IMR-90 (cell line): ENCODE data around the gene RRP1. TPM values are rescaled to one million over a fixed set of nuclear protein-coding genes. Genes with fewer than 3 reads are reported as not detected.

Source experiments
- ATAC-seq: fragments of 200-7000 bp; cut with Tn5 transposase; 2 replicates; pipeline ENCODE4 v1.9.1; 2020; ENCODE audit warnings: low read depth, mild to moderate bottlenecking, moderate library complexity
- BruUV-seq: library from RNA; stranded (reverse); fragments of 400-500 nt; replicated peaks from 2 replicates; lab custom pipeline; 2021; lab: Mats Ljungman, UMichigan
- CTCF ChIA-PET: fragments of 300-600 bp; formaldehyde crosslinking; extraction: SDS; loops from one replicate; lab custom pipeline; 2021; ENCODE audit warnings: antibody characterized with exemption; lab: Yijun Ruan, JAX
- POLR2A ChIA-PET: fragments of 300-600 bp; sonication (Branson Sonifier 250); formaldehyde crosslinking; loops from one replicate; lab custom pipeline; 2022; ENCODE audit warnings: antibody characterized with exemption; ENCODE audit not compliant: unreplicated experiment; lab: Charles Lee
- DNase-seq: peaks from one replicate; pipeline ENCODE4 v3.0.0; 2013
- H2AFZ ChIP-seq: replicated peaks from 2 replicates; pipeline ENCODE3; 2013; ENCODE audit warnings: low read length, mild to moderate bottlenecking; ENCODE audit not compliant: poor library complexity
- H2AK5ac ChIP-seq: 2 replicates; pipeline ENCODE4 v1.6.1; 2013; ENCODE audit warnings: low read depth, low read length, inconsistent platforms
- H2AK9ac ChIP-seq: replicated peaks from 2 replicates; pipeline ENCODE3; 2013; ENCODE audit warnings: mild to moderate bottlenecking, low read depth, low read length, moderate library complexity; ENCODE audit not compliant: poor library complexity
- H2BK120ac ChIP-seq: 2 replicates; pipeline ENCODE4 v1.6.1; 2013; ENCODE audit warnings: low read depth, low read length, inconsistent platforms
- H2BK15ac ChIP-seq: 3 replicates; pipeline ENCODE4 v1.6.1; 2013; ENCODE audit warnings: low read depth, low read length, inconsistent platforms
- H2BK20ac ChIP-seq: 2 replicates; pipeline ENCODE4 v1.6.1; 2013; ENCODE audit warnings: low read depth, mild to moderate bottlenecking, inconsistent platforms, low read length, moderate library complexity
- H2BK5ac ChIP-seq: 2 replicates; pipeline ENCODE4 v1.6.1; 2013; ENCODE audit warnings: mild to moderate bottlenecking, low read depth, low read length, inconsistent platforms; ENCODE audit not compliant: poor library complexity, severe bottlenecking
- H3K14ac ChIP-seq: replicated peaks from 2 replicates; pipeline ENCODE4 v1.6.1; 2013; ENCODE audit warnings: low read depth, low read length, inconsistent platforms
- H3K18ac ChIP-seq: 2 replicates; pipeline ENCODE4 v1.6.1; 2013; ENCODE audit warnings: low read depth, low read length, control low read depth
- H3K23ac ChIP-seq: 2 replicates; pipeline ENCODE4 v1.6.1; 2013; ENCODE audit warnings: low read depth, low read length, inconsistent platforms
- H3K27ac ChIP-seq: 2 replicates; pipeline ENCODE4 v1.5.1; 2013; ENCODE audit warnings: mild to moderate bottlenecking, control low read depth, low read length; ENCODE audit not compliant: insufficient read depth
- H3K27me3 ChIP-seq: 2 replicates; pipeline ENCODE4 v1.6.1; 2013; ENCODE audit warnings: low read length; ENCODE audit not compliant: control insufficient read depth, insufficient read depth
- H3K36me3 ChIP-seq: 2 replicates; pipeline ENCODE4 v1.6.1; 2013; ENCODE audit warnings: low read length, mixed read lengths; ENCODE audit not compliant: control insufficient read depth, insufficient read depth
- H3K4ac ChIP-seq: 2 replicates; pipeline ENCODE4 v1.6.1; 2013; ENCODE audit warnings: low read depth, low read length, inconsistent platforms
- H3K4me1 ChIP-seq: 2 replicates; pipeline ENCODE4 v1.6.1; 2013; ENCODE audit warnings: low read length, mixed read lengths; ENCODE audit not compliant: control insufficient read depth, insufficient read depth
- H3K4me2 ChIP-seq: 2 replicates; pipeline ENCODE4 v1.6.1; 2013; ENCODE audit warnings: low read depth, mild to moderate bottlenecking, control low read depth, low read length, moderate library complexity
- H3K4me3 ChIP-seq: 2 replicates; pipeline ENCODE4 v1.5.1; 2013; ENCODE audit warnings: low read depth, mild to moderate bottlenecking, control low read depth, low read length, moderate library complexity; ENCODE audit not compliant: insufficient read depth
- H3K56ac ChIP-seq: 2 replicates; pipeline ENCODE4 v1.6.1; 2013; ENCODE audit warnings: low read length, inconsistent platforms; ENCODE audit not compliant: insufficient read depth; ENCODE audit errors: extremely low read depth
- H3K79me1 ChIP-seq, 2 experiments: 2 replicates each; pipeline ENCODE4 v1.6.1; 2013; ENCODE audit warnings: low read length in 2 of 2, inconsistent platforms in 1 of 2, low read depth in 1 of 2
- H3K9ac ChIP-seq: 2 replicates; pipeline ENCODE4 v1.6.1; 2013; ENCODE audit warnings: low read depth, low read length, control low read depth
- H3K9me1 ChIP-seq: 2 replicates; pipeline ENCODE4 v1.6.1; 2013; ENCODE audit warnings: low read length, inconsistent platforms; ENCODE audit not compliant: insufficient read depth
- H3K9me3 ChIP-seq: 2 replicates; pipeline ENCODE4 v1.6.1; 2013; ENCODE audit warnings: low read length; ENCODE audit not compliant: control insufficient read depth, insufficient read depth
- H4K20me1 ChIP-seq: 2 replicates; pipeline ENCODE4 v1.6.1; 2013; ENCODE audit warnings: low read length, inconsistent platforms; ENCODE audit not compliant: insufficient read depth
- H4K5ac ChIP-seq: 2 replicates; pipeline ENCODE4 v1.6.1; 2013; ENCODE audit warnings: mild to moderate bottlenecking, low read depth, low read length, control low read depth
- H4K8ac ChIP-seq, 2 experiments: 2 replicates each; pipeline ENCODE4 v1.6.1; 2013; ENCODE audit warnings: low read depth in 2 of 2, low read length in 2 of 2, control low read depth in 1 of 2, inconsistent platforms in 1 of 2
- H4K91ac ChIP-seq: 2 replicates; pipeline ENCODE4 v1.6.1; 2013; ENCODE audit warnings: low read depth, low read length, inconsistent platforms; ENCODE audit not compliant: insufficient read depth
- CHD1 ChIP-seq: IDR thresholded peaks from 2 replicates; pipeline ENCODE4 v1.6.1; 2012; ENCODE audit warnings: low read depth, low read length, improper control_type of control experiment
- FOS ChIP-seq: fragments of 150-350 bp; IDR thresholded peaks from 2 replicates; pipeline ENCODE4 v1.6.1; 2016; ENCODE audit warnings: low read depth, low read length
- MAFK ChIP-seq: IDR thresholded peaks from 2 replicates; pipeline ENCODE4 v1.6.1; 2012; ENCODE audit warnings: low read depth, low read length, improper control_type of control experiment
- WGBS, 2 experiments: methylation state at CpG; one replicate each; pipeline versions ENCODE4 v1.1.5 to v1.1.7; 2013; ENCODE audit warnings: missing lambda C conversion rate in 2 of 2; ENCODE audit not compliant: insufficient read length in 1 of 2; ENCODE audit errors: extremely low coverage in 2 of 2; 5-methylcytosine and 5-hydroxymethylcytosine counted together
- dilution Hi-C: fragments of 300-500 bp; cut with HindIII; formaldehyde crosslinking; loops from one replicate; pipeline ENCODE4 v1.14.3; 2018; ENCODE audit warnings: low sequenced_read_pairs; ENCODE audit not compliant: unreplicated experiment
- in situ Hi-C: fragments of 300-500 bp; cut with MboI; formaldehyde crosslinking; loops from 3 replicates; pipeline ENCODE4 v1.14.3; 2019; ENCODE audit warnings: low sequenced_read_pairs, inconsistent platforms, mixed read lengths
- intact Hi-C: fragments of 100-400 bp; cut with micrococcal nuclease; formaldehyde crosslinking; loops from 2 replicates; pipeline ENCODE4 v1.10.0; 2022
- polyA plus RNA-seq, 3 experiments: library from polyadenylated mRNA; depleted of rRNA; stranded (reverse); fragments of >200 nt; gene quantifications; 2 replicates each; pipeline ENCODE4 v1.2.3, GENCODE V29; 2012; ENCODE audit warnings: low replicate concordance in 1 of 3
- total RNA-seq: library from RNA; depleted of rRNA; stranded (reverse); fragments of >200 nt; gene quantifications from 2 replicates; pipeline ENCODE4 v1.2.3, GENCODE V29; 2012

Gene RRP1
- total and polyA plus RNA-seq, 2 of the 4 experiments (the other 2 are of a cell fraction): 20.2 to 23.3 TPM

DNA sequence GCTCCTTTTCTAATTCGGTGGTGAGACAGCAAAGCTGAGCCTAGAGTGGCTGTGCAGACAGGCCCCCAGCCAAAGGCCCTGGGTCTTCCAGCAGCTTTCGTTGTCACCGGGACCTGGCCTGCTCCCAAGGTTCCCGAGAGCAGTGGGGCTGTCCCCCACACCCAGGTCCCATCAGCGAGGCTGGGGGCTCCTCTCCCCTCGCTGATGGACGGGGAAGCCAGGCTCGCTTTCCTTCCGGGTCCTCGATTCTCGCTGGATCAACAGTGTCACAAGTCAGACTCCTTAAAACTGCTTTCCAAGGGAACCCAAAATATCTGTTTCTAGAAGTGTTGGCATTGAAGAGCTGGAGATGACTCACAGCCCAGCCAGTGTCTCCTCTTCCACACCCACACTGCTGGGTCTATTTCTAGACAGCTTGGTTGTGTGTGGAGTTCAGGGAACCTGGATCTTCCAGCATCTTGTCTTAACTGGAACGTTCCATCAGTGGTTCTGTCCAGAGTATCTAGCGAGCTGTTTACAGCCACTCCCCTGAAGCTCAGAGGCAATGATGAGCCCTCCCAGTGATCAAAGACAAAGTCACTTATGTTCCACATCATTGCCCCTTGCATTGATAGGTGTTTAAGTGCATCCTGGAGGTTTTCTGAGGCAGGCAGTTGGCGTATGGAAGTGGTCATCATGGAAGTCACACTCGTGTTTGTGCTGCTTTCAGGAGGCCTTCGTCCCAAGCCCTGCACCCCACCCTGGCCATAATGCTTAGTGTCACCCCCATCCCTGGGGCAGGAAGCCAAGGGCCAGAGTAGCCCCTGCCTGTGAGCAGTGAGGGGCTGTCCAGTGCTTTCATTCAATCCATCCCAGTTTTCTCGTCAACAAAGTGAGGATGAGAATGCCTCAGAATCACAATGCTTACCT lies 35.2 kb downstream of the RRP1 start:
- H3K79me1 ChIP-seq: no peaks in the 10 kb centered on the region
- POLR2A ChIA-PET: no interaction called here
- ATAC-seq: peak; percentile 80
- H3K27ac ChIP-seq: no peak overlapping the region
- CTCF ChIA-PET: interaction anchor here (0.6 kb wide), 1 partner anchor 250 kb away, joined by 7 read pairs; no protein-coding TSS in a partner anchor
- peak; percentile 52; the same call in 1 of the 2 replicates for TF ChIP-seq FOS
- TF ChIP-seq CHD1: no peak
- TF ChIP-seq MAFK: no peak
- no peak overlapping the region for H3K56ac ChIP-seq
- WGBS, 2 experiments: 61% methylated on average over 4 of the region's 17 CpGs; no CpG with 5 or more reads in 1 of the 2 experiments
- H3K18ac ChIP-seq: no peak overlapping the region
- no peaks in the 10 kb centered on the region for H4K20me1 ChIP-seq
- H4K5ac ChIP-seq: no peak overlapping the region
- no peak overlapping the region for H4K8ac ChIP-seq
- H3K23ac ChIP-seq: no peak overlapping the region
- peaks cover 4% of the 10 kb centered on the region; the same call in 1 of the 2 replicates for H3K9me1 ChIP-seq
- no TSS peak for BruUV-seq
- peak overlapping the region; percentile 71 for H2AFZ ChIP-seq
- peak overlapping the region; percentile 5 for H2AK9ac ChIP-seq
- H3K4ac ChIP-seq: no peak overlapping the region
- no peak overlapping the region for H2BK20ac ChIP-seq
- intact Hi-C loops: no loop called here
- no peaks in the 10 kb centered on the region for H3K36me3 ChIP-seq
- H3K27me3 ChIP-seq: peaks cover 6% of the 10 kb centered on the region
- H3K4me2 ChIP-seq: no peak overlapping the region
- H3K14ac ChIP-seq: no peak overlapping the region
- H3K4me1 ChIP-seq: peaks cover 4% of the 10 kb centered on the region; the same call in 1 of the 2 replicates
- peak; percentile 62 for DNase-seq
- H2BK15ac ChIP-seq: no peak overlapping the region
- no peak overlapping the region for H4K91ac ChIP-seq
- H3K9ac ChIP-seq: no peak overlapping the region
- in situ Hi-C loops: no loop called here
- dilution Hi-C loops: no loop called here
- H2BK5ac ChIP-seq: no peak overlapping the region
- no peaks in the 10 kb centered on the region for H3K9me3 ChIP-seq
- no peak overlapping the region for H2AK5ac ChIP-seq
- no peak overlapping the region for H2BK120ac ChIP-seq
- no peak overlapping the region for H3K4me3 ChIP-seq
